B cell (primary cell): ENCODE measurements around the gene MAP7D3.

Source experiments
- EZH2 ChIP-seq: IDR thresholded peaks from 2 replicates; pipeline ENCODE4 v1.6.1; 2012; ENCODE audit warnings: borderline replicate concordance, low read depth, mild to moderate bottlenecking, moderate library complexity, low read length; ENCODE audit not compliant: insufficient read depth, poor library complexity, severe bottlenecking
- TF ChIP-seq, protein P1 (sequence below): fragments of 200-600 bp; IDR thresholded peaks from one replicate; pipeline ENCODE4 v1.8.0; 2022; ENCODE audit warnings: antibody characterized with exemption, mild to moderate bottlenecking

DNA sequence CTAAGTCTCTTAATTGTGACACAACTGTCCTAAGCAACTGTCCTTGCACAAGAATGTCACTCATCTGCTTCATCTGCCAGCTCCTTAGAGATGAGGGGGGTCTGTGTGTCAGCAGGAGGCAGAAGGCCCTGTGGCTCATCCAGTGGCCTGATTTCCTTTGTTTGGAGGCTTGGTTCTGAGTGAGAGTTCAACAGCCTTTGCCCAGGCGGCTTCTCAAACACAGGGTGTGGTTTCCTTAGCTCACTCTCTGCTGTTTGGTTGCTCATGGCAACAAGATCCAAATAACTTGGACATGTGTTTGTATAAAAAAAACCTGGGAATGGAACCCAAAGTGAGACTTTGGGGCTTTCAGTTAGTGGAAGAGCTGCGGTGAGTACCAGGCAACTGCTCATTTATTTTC, 46.6 kb downstream of the MAP7D3 start:
- TF ChIP-seq, protein P1, sequence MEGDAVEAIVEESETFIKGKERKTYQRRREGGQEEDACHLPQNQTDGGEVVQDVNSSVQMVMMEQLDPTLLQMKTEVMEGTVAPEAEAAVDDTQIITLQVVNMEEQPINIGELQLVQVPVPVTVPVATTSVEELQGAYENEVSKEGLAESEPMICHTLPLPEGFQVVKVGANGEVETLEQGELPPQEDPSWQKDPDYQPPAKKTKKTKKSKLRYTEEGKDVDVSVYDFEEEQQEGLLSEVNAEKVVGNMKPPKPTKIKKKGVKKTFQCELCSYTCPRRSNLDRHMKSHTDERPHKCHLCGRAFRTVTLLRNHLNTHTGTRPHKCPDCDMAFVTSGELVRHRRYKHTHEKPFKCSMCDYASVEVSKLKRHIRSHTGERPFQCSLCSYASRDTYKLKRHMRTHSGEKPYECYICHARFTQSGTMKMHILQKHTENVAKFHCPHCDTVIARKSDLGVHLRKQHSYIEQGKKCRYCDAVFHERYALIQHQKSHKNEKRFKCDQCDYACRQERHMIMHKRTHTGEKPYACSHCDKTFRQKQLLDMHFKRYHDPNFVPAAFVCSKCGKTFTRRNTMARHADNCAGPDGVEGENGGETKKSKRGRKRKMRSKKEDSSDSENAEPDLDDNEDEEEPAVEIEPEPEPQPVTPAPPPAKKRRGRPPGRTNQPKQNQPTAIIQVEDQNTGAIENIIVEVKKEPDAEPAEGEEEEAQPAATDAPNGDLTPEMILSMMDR: no peak
- no peak for TF ChIP-seq EZH2
